Measurements from ENCODE around the gene WDFY2. TPM values are rescaled to one million over a fixed set of nuclear protein-coding genes. Genes with fewer than 3 reads are reported as not detected.
A peak's percentile ranks its signal among the peaks of the same experiment; 100 is the strongest.

The WDFY2 gene
- total and polyA plus RNA-seq, 7 donors, result 0.66 to 5.3 (median 1.7) TPM

GRCh38 chr13:51776179-51776578 is 191.9 kb downstream of the WDFY2 start:
- no peaks in the 10 kb centered on the region for H3K27me3 ChIP-seq (ENCODE audit: insufficient read depth in 3 of 3, low read length in 2 of 3)
- no peaks in the 10 kb centered on the region for H3K9me3 ChIP-seq
- TF ChIP-seq CTCF (IDR thresholded peaks at IDR 0.05), result no peak
- no peak overlapping the region for H3K27ac ChIP-seq
- no peaks in the 10 kb centered on the region for H3K4me1 ChIP-seq
- H3K36me3 ChIP-seq (ENCODE audit: insufficient read depth in 1 of 2, low read depth in 1 of 2), result peaks cover 0 to 13% of the 10 kb centered on the region in 2 donors
- intact Hi-C loops (cut with DNase I), result no loop called here
- DNase-seq (peak in 1 of 2 donors; percentile 26), ATAC-seq (no peak)
- 77 to 91% (median 79%) methylated on average over 7 of the region's 7 CpGs for WGBS, 3 donors
- H3K4me3 ChIP-seq, result no peak overlapping the region

DNA sequence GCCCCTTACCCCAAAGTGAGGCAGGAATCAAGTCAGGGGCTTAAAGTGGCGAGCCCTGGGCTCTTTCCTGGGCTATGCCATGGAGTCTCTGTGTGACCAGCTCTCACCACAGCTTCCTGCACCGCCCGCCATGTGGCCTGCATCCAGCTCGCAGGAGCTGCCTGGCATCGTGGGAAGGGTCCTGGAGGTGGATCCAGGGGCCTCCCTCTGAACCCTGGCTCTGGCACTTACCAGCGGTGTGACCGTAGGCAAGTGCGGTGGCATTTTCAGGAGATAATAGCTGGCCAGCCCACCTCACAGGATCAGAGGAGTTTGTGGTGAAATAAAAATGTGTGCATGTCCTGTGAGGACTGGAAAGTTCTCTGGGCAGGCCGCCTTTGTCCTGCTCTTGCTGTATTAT is 193.7 kb downstream of the WDFY2 start:
- ATAC-seq (no peak), DNase-seq (peak in 1 of 2 donors; percentile 31)
- TF ChIP-seq CTCF (IDR thresholded peaks at IDR 0.05), result no peak
- WGBS, 3 donors, result 59 to 61% (median 60%) methylated on average over 9 of the region's 9 CpGs
- H3K27ac ChIP-seq, result no peak overlapping the region
- intact Hi-C loops (cut with DNase I), result no loop called here
- H3K9me3 ChIP-seq, result no peaks in the 10 kb centered on the region
- no peak overlapping the region for H3K4me3 ChIP-seq
- H3K36me3 ChIP-seq (ENCODE audit: insufficient read depth in 1 of 2, low read depth in 1 of 2), result peaks cover 0 to 7% of the 10 kb centered on the region in 2 donors
- no peaks in the 10 kb centered on the region for H3K4me1 ChIP-seq
- H3K27me3 ChIP-seq (ENCODE audit: insufficient read depth in 3 of 3, low read length in 2 of 3), result no peaks in the 10 kb centered on the region

GRCh38 chr13:51778392-51778791 is 194.1 kb downstream of the WDFY2 start:
- Histone ChIP-seq H3K27ac (no peak overlapping the region), H3K4me1 (no peaks in the 10 kb centered on the region), H3K36me3 (ENCODE audit: insufficient read depth in 1 of 2, low read depth in 1 of 2) (peaks cover 0 to 5% of the 10 kb centered on the region in 2 donors), H3K9me3 (no peaks in the 10 kb centered on the region), H3K27me3 (ENCODE audit: insufficient read depth in 3 of 3, low read length in 2 of 3) (no peaks in the 10 kb centered on the region), H3K4me3 (no peak overlapping the region)
- peak in 1 of 2 donors; percentile 45 for DNase-seq
- WGBS, 3 donors, result 22 to 32% (median 27%) methylated on average over 11 of the region's 11 CpGs
- intact Hi-C loops (cut with DNase I), result no loop called here
- ATAC-seq, result no peak
- TF ChIP-seq CTCF (IDR thresholded peaks at IDR 0.05), result no peak

DNA sequence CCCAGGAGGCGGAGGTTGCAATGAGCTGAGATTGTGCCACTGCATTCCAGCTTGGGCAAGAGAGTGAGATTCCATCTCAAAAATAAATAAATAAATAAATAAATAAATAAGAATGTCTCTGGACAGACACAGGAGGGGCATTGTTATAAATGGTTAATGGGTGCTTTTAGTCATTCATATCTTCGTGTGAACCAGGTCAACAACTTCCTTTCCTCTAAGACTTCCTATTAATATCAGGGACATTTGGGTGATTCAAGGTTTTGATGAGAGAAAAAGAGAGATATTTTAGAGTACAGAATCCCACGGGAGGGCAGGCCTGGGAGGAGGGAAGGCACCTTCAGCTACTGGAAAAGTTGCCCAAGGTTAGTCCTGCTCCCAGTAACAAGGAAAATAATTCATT is 195.8 kb downstream of the WDFY2 start:
- Histone ChIP-seq H3K27me3 (ENCODE audit: insufficient read depth in 3 of 3, low read length in 2 of 3) (no peaks in the 10 kb centered on the region), H3K9me3 (no peaks in the 10 kb centered on the region), H3K4me1 (no peaks in the 10 kb centered on the region), H3K36me3 (ENCODE audit: insufficient read depth in 1 of 2, low read depth in 1 of 2) (no peaks in the 10 kb centered on the region), H3K4me3 (no peak overlapping the region), H3K27ac (no peak overlapping the region)
- intact Hi-C loops (cut with DNase I), result no loop called here
- no peak for TF ChIP-seq CTCF (IDR thresholded peaks at IDR 0.05)
- no peak for DNase-seq
- 79 to 81% (median 80%) methylated on average over 3 of the region's 3 CpGs for WGBS, 3 donors
- ATAC-seq, result no peak

Measured in psoas muscle (tissue), 8 donors.